Activated CD4-positive, alpha-beta T cell treated with anti-CD3 and anti-CD28 coated beads, Interleukin-2, Interleukin-4, amounts not matched to agents 100 ng/mL and 50 ng/mL, durations not matched to agents 16 hours and 8 hours (primary cell): ENCODE data around the gene TATDN2.

Experiments used
- DNase-seq: peaks from one replicate; pipeline ENCODE4 v3.0.0-alpha.2; 2020; ENCODE audit warnings: low spot score

TATDN2 gene

GRCh38 chr3:10248184-10248983 lies at the start of gene TATDN2:
Gene TATDN2 (plus strand): TSS chr3:10248459. CDS start chr3:10249201, 742 bp downstream.
- DNase-seq, result peak; percentile 97

- DNase-seq, result peak; percentile 90
Measured at GRCh38 chr3:10198761-10199649, 49.3 kb upstream of the TATDN2 start.

GRCh38 chr3:10204921-10205320 lies 43.3 kb upstream of the TATDN2 start:
- DNase-seq, result no peak

GRCh38 chr3:10205451-10206165 lies 42.7 kb upstream of the TATDN2 start:
- DNase-seq, result no peak

GRCh38 chr3:10206166-10206511 lies 42.1 kb upstream of the TATDN2 start:
- no peak for DNase-seq

- no peak for DNase-seq
Measured at GRCh38 chr3:10213156-10213792, 35.0 kb upstream of the TATDN2 start.

GRCh38 chr3:10215578-10216368 lies 32.5 kb upstream of the TATDN2 start:
- no peak for DNase-seq

GRCh38 chr3:10217359-10217758 lies 30.9 kb upstream of the TATDN2 start:
- DNase-seq, result no peak

GRCh38 chr3:10219737-10220136 lies 28.5 kb upstream of the TATDN2 start:
- no peak for DNase-seq

- peak; percentile 58 for DNase-seq
Measured at GRCh38 chr3:10223676-10224639, 24.3 kb upstream of the TATDN2 start.

- DNase-seq, result peak; percentile 79
Measured at GRCh38 chr3:10224794-10225665, 23.2 kb upstream of the TATDN2 start.

- no peak for DNase-seq
Measured at GRCh38 chr3:10226293-10226692, 22.0 kb upstream of the TATDN2 start.

GRCh38 chr3:10228248-10228950 lies 19.9 kb upstream of the TATDN2 start:
- DNase-seq, result peak; percentile 82

GRCh38 chr3:10229576-10229975 lies 18.7 kb upstream of the TATDN2 start:
- DNase-seq, result no peak

- peak; percentile 54 for DNase-seq
Measured at GRCh38 chr3:10232137-10232536, 16.1 kb upstream of the TATDN2 start.

- no peak for DNase-seq
Measured at GRCh38 chr3:10233988-10234387, 14.3 kb upstream of the TATDN2 start.

GRCh38 chr3:10234526-10235230 lies 13.6 kb upstream of the TATDN2 start:
- DNase-seq, result no peak

- no peak for DNase-seq
Measured at GRCh38 chr3:10235551-10235950, 12.7 kb upstream of the TATDN2 start.
